GM10847 (cell line): ENCODE data around the gene IL7R.

Experiments used
- POLR2A ChIP-seq: IDR thresholded peaks from 2 replicates; pipeline ENCODE4 v1.6.1; 2011; ENCODE audit not compliant: insufficient read length; ENCODE audit errors: extremely low read depth

The IL7R gene

DNA sequence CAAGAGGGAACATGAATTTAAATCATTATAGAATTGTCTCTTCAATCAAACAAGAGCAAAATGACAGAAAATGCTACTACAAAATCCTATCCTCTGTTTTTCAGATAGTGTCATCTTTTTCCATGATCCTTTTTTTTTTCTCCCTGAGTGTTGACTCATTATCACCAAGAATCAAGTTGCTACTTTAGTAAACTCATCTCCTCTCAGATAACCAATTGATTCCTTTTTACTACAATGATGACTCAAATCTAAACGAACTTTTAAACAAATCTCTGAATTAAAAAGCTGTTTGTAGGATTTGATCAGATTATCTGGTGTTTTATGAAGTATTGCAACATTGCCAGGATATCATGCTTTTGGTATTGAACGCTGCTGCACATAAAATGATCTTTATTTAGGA lies 23.9 kb upstream of the IL7R start:
- no peak for TF ChIP-seq POLR2A

DNA sequence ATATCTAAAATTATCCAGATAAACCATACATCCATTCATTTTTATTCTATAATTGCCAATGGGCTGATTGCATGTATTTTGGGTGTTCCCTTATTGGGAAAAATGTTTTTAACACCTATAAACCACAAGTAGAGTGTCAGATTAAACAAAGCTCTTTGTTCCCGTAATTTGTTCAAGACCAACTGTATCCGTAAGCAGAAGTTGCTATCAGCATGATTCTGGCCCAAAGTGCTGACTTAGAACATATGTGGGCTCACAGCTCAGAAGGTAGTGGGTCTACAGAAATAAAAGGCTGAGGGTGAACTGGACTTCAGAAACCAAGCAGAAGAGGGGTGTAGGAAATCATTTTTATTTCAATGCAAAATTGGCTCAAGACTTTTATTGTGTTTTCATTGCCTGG lies 23.5 kb upstream of the IL7R start:
- no peak for TF ChIP-seq POLR2A

DNA sequence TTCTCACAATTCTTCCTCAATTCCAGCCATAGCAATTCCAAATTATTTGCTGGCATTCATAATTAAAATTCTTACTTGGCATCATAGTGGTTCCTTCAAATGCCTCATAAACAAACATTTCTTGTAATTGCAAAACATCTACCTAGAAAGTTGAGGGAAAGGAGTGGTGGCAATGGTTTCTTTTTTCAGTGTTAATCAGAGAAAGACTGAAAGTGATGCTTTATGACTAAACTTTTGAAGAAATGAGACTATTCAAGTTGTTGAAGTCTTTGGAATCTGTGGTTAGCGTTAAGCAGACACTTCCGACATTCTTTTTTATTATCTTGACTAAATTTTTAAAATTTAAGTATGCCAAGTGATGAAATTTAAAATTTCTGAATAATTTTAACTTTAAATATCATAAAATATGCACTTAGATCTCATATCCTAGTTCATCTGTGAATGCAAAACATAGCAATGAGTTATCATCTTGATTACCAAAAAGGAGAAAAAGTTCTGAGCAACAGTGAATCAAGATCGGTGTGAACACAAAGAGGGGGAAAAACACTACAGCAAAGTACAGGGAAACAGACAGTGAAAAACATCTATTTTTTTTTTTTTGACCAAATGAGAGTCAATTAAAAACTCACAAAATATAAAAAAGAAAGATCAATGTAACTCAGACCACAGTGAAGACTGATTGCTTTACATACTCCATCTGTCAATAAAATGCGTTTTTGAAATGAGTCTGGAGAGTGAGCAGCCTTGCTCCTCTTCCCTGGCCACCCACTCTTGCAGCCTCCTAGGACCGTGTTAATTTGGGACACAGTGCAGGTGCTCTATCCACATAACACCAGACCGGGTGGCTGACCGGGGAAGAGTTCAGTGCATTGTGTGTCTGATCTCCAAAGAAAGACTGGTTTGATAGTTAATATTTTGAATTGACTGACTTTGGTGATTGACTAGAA lies 20.6 kb upstream of the IL7R start:
- TF ChIP-seq POLR2A = no peak

GRCh38 chr5:35838370-35839042 lies 18.2 kb upstream of the IL7R start:
- TF ChIP-seq POLR2A = no peak

- TF ChIP-seq POLR2A = no peak
Observed at GRCh38 chr5:35842856-35843255, 13.8 kb upstream of the IL7R start.

DNA sequence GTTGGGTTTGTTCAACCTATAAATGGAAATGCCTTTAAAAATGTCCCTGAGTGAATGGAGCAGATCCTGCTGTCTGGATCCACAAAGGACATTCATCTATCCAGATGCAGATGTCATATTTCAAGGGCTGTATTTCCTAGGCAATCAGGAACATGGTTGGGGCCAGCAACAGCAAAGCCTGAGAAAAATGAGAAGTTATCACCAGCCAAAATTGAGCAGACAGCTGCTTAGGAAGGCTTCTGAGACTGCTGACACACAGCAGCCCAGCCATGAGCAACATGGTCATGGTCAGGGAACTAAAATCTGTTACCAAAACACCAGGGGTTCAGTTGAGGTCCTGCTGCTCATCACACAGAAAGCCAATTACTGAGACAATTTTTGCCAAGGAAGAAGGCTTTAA lies 9.2 kb upstream of the IL7R start:
- TF ChIP-seq POLR2A = no peak

DNA sequence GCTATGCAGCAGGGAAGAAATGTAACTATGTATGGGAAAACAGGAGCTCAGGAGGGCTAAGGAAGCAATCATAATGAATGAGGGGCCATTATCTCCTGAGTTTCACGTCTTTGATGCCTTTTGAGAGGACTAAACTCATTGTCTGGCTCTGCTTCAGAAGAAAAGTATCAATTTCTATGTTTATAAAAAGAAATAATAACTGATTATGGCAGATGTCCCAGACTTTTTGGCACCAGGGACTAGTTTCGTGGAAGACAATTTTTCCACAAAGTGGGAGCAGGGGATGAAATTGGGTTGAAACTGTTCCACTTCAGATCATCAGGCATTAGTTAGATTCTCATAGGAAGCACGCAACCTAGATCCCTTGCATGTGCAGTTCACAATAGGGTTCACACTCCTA lies 8.7 kb upstream of the IL7R start:
- TF ChIP-seq POLR2A = no peak

GRCh38 chr5:35849860-35850259 lies 6.8 kb upstream of the IL7R start:
- no peak for TF ChIP-seq POLR2A

- no peak for TF ChIP-seq POLR2A
Observed at GRCh38 chr5:35850967-35851680, 5.6 kb upstream of the IL7R start.

DNA sequence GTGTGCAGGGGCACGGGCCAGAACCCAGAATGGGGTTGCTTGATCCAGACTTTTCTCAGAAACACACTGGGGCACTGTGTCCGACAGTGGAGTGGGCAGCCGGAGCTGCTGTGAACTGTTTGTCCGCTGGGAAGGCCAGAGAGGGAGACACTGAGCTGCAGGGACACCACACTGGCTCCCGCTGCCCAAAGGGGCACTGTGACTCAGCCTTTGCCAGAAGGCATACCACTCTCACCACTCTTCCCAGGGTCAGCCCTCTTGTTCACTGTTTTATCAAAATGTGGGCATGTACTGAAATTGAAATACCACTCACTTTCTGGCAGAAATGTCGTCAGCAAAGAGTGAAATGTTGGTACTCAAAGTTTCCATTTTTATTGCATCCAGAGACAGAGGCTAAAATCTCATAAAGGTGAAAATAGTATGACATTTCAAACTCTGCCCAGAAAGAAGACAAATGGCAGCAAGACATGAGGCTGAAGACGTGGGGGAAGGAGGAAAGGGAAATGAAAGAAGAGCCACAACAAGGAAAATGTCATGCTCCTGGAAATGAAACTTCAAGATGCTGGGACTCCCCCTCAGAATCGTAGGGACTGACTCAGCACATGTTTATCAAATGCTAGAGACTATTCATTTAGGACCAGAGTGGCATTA lies 4.5 kb upstream of the IL7R start:
- no peak for TF ChIP-seq POLR2A

DNA sequence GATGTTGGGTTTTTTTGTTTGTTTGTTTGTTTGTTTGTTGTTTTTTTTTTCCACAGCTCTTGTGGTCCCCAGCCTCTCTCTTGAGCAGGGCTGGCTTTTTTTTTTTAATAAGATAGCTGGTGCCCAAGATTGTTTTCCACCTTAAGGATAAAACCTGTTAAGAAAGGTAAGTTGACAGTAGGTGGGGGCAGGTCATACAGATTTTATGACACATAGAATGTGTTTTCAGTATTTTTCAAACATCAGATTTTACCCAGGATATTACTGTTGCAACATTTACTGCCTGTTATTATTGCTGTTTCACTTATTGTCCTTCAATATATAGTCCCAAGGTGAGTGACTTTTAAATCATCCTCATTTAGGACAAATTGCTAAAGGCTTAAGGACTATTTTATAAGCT lies 3.9 kb upstream of the IL7R start:
- no peak for TF ChIP-seq POLR2A

- no peak for TF ChIP-seq POLR2A
Observed at GRCh38 chr5:35853631-35854030, 3.1 kb upstream of the IL7R start.

GRCh38 chr5:35854248-35854647 lies 2.4 kb upstream of the IL7R start:
- TF ChIP-seq POLR2A = no peak

DNA sequence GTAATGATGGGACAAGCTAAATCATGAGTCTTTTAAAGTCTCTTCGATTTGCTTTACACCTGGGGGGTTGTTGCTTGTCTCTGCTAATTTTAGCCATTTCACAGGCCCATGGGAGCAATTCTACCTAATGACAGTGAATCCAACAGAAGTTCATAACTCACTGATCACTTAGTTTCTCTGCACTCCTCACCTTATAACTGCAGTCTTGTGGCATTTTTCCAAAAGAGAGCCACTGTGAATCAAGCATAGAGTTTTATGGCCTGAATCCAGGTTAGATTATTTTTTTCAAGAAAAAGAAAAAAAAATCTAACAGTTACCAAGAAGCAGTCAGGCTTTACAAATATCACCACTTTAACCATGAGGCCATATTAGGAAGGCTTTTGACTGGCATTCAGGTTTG lies 1.5 kb upstream of the IL7R start:
- no peak for TF ChIP-seq POLR2A

DNA sequence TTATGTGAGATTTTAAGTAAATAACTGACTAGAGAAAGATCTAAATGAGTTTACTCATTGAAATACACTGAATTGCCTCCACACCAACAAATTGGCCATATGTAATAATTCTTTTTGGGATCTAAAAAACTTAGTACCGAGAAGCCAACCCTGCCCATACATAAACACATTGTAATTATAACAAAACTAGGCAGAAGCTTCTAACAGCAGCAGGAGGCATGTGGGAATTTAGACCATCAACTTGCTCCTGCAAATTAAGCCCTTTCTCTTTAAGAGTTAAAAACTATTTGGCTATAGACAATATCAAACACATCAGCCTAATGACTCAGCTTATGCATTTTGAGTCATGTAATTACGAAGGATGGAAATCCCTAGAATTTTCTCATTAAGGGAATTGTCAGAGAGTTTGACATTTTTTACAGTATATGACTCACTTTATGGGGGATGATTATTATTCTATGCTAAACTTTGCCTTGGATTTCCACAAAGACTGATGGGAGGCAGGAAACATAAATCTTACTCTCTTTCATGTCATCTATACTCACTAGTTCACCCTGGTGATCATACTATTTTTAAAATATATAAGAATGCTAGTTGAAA lies 1.0 kb downstream of the IL7R start:
- no peak for TF ChIP-seq POLR2A
